Measurements from ENCODE around the gene DNAH8. TPM values are rescaled to one million over a fixed set of nuclear protein-coding genes. Genes with fewer than 3 reads are reported as not detected.

DNAH8 gene
- total RNA-seq, 1 experiment from 2014 or later: not detected

DNA sequence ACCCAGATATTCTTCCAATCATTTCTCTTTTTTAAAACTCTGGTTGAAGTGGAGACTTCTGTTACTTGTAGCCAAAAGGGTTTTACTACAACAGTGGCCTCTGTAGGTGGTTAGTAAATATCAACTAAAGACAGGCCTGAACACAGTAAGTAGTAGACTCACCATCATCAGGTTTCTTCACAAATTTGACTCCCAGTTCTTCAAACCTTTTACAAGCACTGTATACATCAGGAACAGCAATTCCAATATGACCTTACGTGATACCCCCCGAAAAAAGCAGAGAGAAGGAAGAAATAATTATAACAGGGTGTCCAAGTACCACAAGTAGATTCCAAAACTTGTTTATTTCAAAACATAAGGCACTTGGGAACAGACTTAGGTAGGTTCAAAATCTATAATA is 33.3 kb upstream of the DNAH8 start:
- intact Hi-C loops (cut with micrococcal nuclease): no loop called here
- DNase-seq (ENCODE audit: low read depth, low spot score) (no peak), ATAC-seq (no peak)
- TF ChIP-seq POLR2A (IDR thresholded peaks at IDR 0.05; ENCODE audit: borderline replicate concordance, extremely low read depth, insufficient read depth, insufficient read length) (no peak), ELF1 (IDR thresholded peaks at IDR 0.05; ENCODE audit: borderline replicate concordance, low read depth) (no peak), EZH2 (IDR thresholded peaks at IDR 0.05) (no peak), ZNF274 (IDR thresholded peaks at IDR 0.05; ENCODE audit: low read depth, low read length) (no peak), FOSL1 (IDR thresholded peaks at IDR 0.05; ENCODE audit: low read depth) (no peak), ZFX (IDR thresholded peaks at IDR 0.05) (no peak), SP1 (IDR thresholded peaks at IDR 0.05; ENCODE audit: low read depth) (no peak), SIN3A (IDR thresholded peaks at IDR 0.05; ENCODE audit: low read depth) (no peak), YY1 (IDR thresholded peaks at IDR 0.05; ENCODE audit: extremely low read depth, insufficient replicate concordance, low read depth, low read length) (no peak), CBX3 (IDR thresholded peaks at IDR 0.05; ENCODE audit: low read depth) (no peak), EZH2phosphoT487 (IDR thresholded peaks at IDR 0.05; ENCODE audit: borderline replicate concordance) (no peak)
- TF ChIP-seq, protein P1, sequence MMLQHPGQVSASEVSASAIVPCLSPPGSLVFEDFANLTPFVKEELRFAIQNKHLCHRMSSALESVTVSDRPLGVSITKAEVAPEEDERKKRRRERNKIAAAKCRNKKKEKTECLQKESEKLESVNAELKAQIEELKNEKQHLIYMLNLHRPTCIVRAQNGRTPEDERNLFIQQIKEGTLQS (IDR thresholded peaks at IDR 0.05): no peak
- TF ChIP-seq, protein P2, sequence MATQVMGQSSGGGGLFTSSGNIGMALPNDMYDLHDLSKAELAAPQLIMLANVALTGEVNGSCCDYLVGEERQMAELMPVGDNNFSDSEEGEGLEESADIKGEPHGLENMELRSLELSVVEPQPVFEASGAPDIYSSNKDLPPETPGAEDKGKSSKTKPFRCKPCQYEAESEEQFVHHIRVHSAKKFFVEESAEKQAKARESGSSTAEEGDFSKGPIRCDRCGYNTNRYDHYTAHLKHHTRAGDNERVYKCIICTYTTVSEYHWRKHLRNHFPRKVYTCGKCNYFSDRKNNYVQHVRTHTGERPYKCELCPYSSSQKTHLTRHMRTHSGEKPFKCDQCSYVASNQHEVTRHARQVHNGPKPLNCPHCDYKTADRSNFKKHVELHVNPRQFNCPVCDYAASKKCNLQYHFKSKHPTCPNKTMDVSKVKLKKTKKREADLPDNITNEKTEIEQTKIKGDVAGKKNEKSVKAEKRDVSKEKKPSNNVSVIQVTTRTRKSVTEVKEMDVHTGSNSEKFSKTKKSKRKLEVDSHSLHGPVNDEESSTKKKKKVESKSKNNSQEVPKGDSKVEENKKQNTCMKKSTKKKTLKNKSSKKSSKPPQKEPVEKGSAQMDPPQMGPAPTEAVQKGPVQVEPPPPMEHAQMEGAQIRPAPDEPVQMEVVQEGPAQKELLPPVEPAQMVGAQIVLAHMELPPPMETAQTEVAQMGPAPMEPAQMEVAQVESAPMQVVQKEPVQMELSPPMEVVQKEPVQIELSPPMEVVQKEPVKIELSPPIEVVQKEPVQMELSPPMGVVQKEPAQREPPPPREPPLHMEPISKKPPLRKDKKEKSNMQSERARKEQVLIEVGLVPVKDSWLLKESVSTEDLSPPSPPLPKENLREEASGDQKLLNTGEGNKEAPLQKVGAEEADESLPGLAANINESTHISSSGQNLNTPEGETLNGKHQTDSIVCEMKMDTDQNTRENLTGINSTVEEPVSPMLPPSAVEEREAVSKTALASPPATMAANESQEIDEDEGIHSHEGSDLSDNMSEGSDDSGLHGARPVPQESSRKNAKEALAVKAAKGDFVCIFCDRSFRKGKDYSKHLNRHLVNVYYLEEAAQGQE (IDR thresholded peaks at IDR 0.05; ENCODE audit: low read depth): no peak
- peaks cover 31 to 44% of the 10 kb centered on the region in 2 experiments for H3K36me3 ChIP-seq (ENCODE audit: control insufficient read depth in 1 of 2, insufficient read depth in 2 of 2, low read length in 2 of 2)
- ChIA-PET CTCF (no interaction called here), RAD21 (ENCODE audit: low non-redundant PET in 1 of 2, low total read pairs in 2 of 2, uncharacterized antibody in 2 of 2, unreplicated experiment in 2 of 2) (no interaction called here), POLR2A (no interaction called here)
- H3K4me1 ChIP-seq (ENCODE audit: control insufficient read depth in 1 of 2, insufficient read depth in 2 of 2, low read length in 2 of 2): no peaks in the 10 kb centered on the region
- peaks cover 26% of the 10 kb centered on the region for H3K79me2 ChIP-seq (ENCODE audit: insufficient read depth, low read length)
- no peaks in the 10 kb centered on the region for H3K9me3 ChIP-seq (ENCODE audit: control insufficient read depth in 1 of 2, insufficient read depth in 1 of 2, low read depth in 1 of 2, low read length in 2 of 2)
- H3K27me3 ChIP-seq (ENCODE audit: insufficient read depth, low read length): no peaks in the 10 kb centered on the region
- BruUV-seq (replicated peaks): no TSS peak
- no peak overlapping the region for H3K9ac ChIP-seq (ENCODE audit: low read length)
- H3K4me3 ChIP-seq (replicated peaks in 1 of 2; ENCODE audit: low read depth in 1 of 2, low read length in 2 of 2): no peak overlapping the region
- H2AFZ ChIP-seq (ENCODE audit: low read depth, low read length, poor library complexity, severe bottlenecking): no peak overlapping the region
- H3K27ac ChIP-seq (ENCODE audit: low read depth, low read length): no peak overlapping the region
- no peak overlapping the region for H3K4me2 ChIP-seq (ENCODE audit: low read length)
- 0 out of 2 replicates have a peak, but pooled peaks cover 5% of the 10 kb centered on the region for H4K20me1 ChIP-seq (ENCODE audit: insufficient read depth)
- H3K9me2 ChIP-seq (ENCODE audit: insufficient read depth): no peaks in the 10 kb centered on the region
